DMS114 treated with DMSO at 0.1 percent for 48 hours (cell line): ENCODE data around the gene TAC3.
"Not testable (repeated sequence)": the region's sequence is repeated elsewhere in the genome, so short reads cannot be mapped to it uniquely, and the experiment has no call there.

ENCODE experiments used
- DNase-seq: peaks from one replicate; lab custom pipeline; 2025; ENCODE audit not compliant: unreplicated experiment; lab: John Stamatoyannopoulos, UW

Gene TAC3

GRCh38 chr12:57016348-57016747 is at the start of gene TAC3:
TAC3 (minus strand) TSS chr12:57016529; CDS start chr12:57015797, 732 bp downstream.
- DNase-seq: no peak

- no peak for DNase-seq
These were observed 47.8 kb upstream of the TAC3 start for GRCh38 chr12:57063991-57064685.

- no peak for DNase-seq
These were observed 42.1 kb upstream of the TAC3 start for GRCh38 chr12:57058454-57058853.

GRCh38 chr12:57057067-57057751 is 40.9 kb upstream of the TAC3 start:
- no peak for DNase-seq

GRCh38 chr12:57055824-57056223 is 39.5 kb upstream of the TAC3 start:
- no peak for DNase-seq

GRCh38 chr12:57053901-57054300 is 37.6 kb upstream of the TAC3 start:
- not testable (repeated sequence) for DNase-seq

GRCh38 chr12:57053146-57053545 is 36.8 kb upstream of the TAC3 start:
- DNase-seq: not testable (repeated sequence)

GRCh38 chr12:57051011-57051410 is 34.7 kb upstream of the TAC3 start:
- no peak for DNase-seq

GRCh38 chr12:57049890-57050289 is 33.6 kb upstream of the TAC3 start, which contains the start of gene MYO1A:
MYO1A (minus strand) TSS chr12:57050129; CDS start chr12:57048323, 1,806 bp downstream.
- DNase-seq: no peak

GRCh38 chr12:57049119-57049446 is 32.8 kb upstream of the TAC3 start:
- DNase-seq: no peak

GRCh38 chr12:57048423-57049118 is 32.2 kb upstream of the TAC3 start:
- DNase-seq: no peak

- DNase-seq: no peak
These were observed 31.7 kb upstream of the TAC3 start for GRCh38 chr12:57047981-57048380.

- no peak for DNase-seq
These were observed 30.9 kb upstream of the TAC3 start for GRCh38 chr12:57046947-57047890.

GRCh38 chr12:57046086-57046791 is 29.9 kb upstream of the TAC3 start:
- no peak for DNase-seq

GRCh38 chr12:57044889-57045288 is 28.6 kb upstream of the TAC3 start:
- DNase-seq: no peak

GRCh38 chr12:57044468-57044867 is 28.1 kb upstream of the TAC3 start:
- DNase-seq: no peak

GRCh38 chr12:57042695-57043094 is 26.4 kb upstream of the TAC3 start:
- no peak for DNase-seq

GRCh38 chr12:57040750-57041149 is 24.4 kb upstream of the TAC3 start:
- no peak for DNase-seq

- no peak for DNase-seq
These were observed 23.9 kb upstream of the TAC3 start for GRCh38 chr12:57040211-57040610.
